HG03097 (cell line): ENCODE results near the gene PCK1.

Experiments
- ATAC-seq: cut with Tn5 transposase; IDR thresholded peaks from one replicate; pipeline ENCODE4 v1.9.1; 2021; ENCODE audit not compliant: unreplicated experiment, low FRiP score

Gene PCK1

GRCh38 chr20:57600320-57601210, 39.7 kb downstream of the PCK1 start:
- ATAC-seq, result no peak

- no peak for ATAC-seq
Observed at GRCh38 chr20:57601211-57601570, 40.3 kb downstream of the PCK1 start.

GRCh38 chr20:57601737-57602136, 40.8 kb downstream of the PCK1 start:
- no peak for ATAC-seq

- no peak for ATAC-seq
Observed at GRCh38 chr20:57603120-57603519, 42.2 kb downstream of the PCK1 start.

- ATAC-seq, result no peak
Observed at GRCh38 chr20:57605045-57605444, 44.1 kb downstream of the PCK1 start.

- ATAC-seq, result no peak
Observed at GRCh38 chr20:57605878-57606277, 45.0 kb downstream of the PCK1 start.

GRCh38 chr20:57608516-57608915, 47.6 kb downstream of the PCK1 start:
- no peak for ATAC-seq

- ATAC-seq, result no peak
Observed at GRCh38 chr20:57609086-57609841, 48.4 kb downstream of the PCK1 start.

GRCh38 chr20:57609842-57610167, 48.9 kb downstream of the PCK1 start:
- no peak for ATAC-seq

- no peak for ATAC-seq
Observed at GRCh38 chr20:57610261-57610952, 49.5 kb downstream of the PCK1 start.

GRCh38 chr20:57611586-57612311, 50.8 kb downstream of the PCK1 start:
- no peak for ATAC-seq

GRCh38 chr20:57612436-57612835, 51.5 kb downstream of the PCK1 start:
- ATAC-seq, result no peak

- no peak for ATAC-seq
Observed at GRCh38 chr20:57612916-57613315, 52.0 kb downstream of the PCK1 start.

GRCh38 chr20:57613481-57613921, 52.6 kb downstream of the PCK1 start:
- no peak for ATAC-seq

- ATAC-seq, result no peak
Observed at GRCh38 chr20:57614490-57615444, 53.9 kb downstream of the PCK1 start.

- no peak for ATAC-seq
Observed at GRCh38 chr20:57615445-57615811, 54.5 kb downstream of the PCK1 start.

GRCh38 chr20:57616143-57616951, 55.4 kb downstream of the PCK1 start:
- no peak for ATAC-seq

- ATAC-seq, result no peak
Observed at GRCh38 chr20:57617079-57617795, 56.3 kb downstream of the PCK1 start.
